Prostate gland (tissue), 2 donors: ENCODE measurements around the gene DCD.

Experiments used
- POLR2A ChIP-seq: fragments of 450-650 bp; IDR thresholded peaks from one replicate; pipeline ENCODE4 v1.6.1; 2016; ENCODE audit warnings: antibody characterized with exemption, mild to moderate bottlenecking
- POLR2AphosphoS5 ChIP-seq: sonication (generic); formaldehyde crosslinking; IDR thresholded peaks from one replicate; pipeline ENCODE4 v1.6.1; 2017; ENCODE audit warnings: antibody characterized with exemption
- TF ChIP-seq, protein P1 (sequence below), 4 experiments: fragments of 200-600 bp in 2 of 4; fragments of 450-650 bp in 2 of 4; sonication (generic) in 2 of 4; IDR thresholded peaks; 1 replicate in 3 of 4; 2 replicates in 1 of 4; pipeline ENCODE4 v1.5.1; 2016 to 2019; ENCODE audit warnings: antibody characterized with exemption in 4 of 4, mild to moderate bottlenecking in 2 of 4, moderate library complexity in 2 of 4

DNA sequence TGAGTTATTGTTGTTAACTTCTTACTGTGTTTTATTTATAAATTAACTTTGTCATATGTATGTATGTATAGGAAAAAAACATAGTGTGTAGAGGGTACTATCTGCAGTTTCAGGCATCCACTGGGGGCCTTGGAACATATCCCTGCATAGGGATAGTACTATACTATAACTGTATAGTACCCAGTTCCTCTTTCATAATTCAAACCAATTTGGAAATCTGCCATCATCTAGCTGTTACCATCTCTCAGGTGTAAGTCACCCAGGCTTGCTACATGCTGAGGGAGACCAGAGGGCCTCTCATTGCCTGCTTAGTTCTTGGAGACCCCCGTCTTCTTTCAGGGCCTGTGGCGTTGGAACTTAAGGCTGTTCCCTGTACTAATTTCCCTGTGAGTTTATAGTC is 12.9 kb upstream of the DCD start:
- TF ChIP-seq, protein P1, sequence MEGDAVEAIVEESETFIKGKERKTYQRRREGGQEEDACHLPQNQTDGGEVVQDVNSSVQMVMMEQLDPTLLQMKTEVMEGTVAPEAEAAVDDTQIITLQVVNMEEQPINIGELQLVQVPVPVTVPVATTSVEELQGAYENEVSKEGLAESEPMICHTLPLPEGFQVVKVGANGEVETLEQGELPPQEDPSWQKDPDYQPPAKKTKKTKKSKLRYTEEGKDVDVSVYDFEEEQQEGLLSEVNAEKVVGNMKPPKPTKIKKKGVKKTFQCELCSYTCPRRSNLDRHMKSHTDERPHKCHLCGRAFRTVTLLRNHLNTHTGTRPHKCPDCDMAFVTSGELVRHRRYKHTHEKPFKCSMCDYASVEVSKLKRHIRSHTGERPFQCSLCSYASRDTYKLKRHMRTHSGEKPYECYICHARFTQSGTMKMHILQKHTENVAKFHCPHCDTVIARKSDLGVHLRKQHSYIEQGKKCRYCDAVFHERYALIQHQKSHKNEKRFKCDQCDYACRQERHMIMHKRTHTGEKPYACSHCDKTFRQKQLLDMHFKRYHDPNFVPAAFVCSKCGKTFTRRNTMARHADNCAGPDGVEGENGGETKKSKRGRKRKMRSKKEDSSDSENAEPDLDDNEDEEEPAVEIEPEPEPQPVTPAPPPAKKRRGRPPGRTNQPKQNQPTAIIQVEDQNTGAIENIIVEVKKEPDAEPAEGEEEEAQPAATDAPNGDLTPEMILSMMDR (IDR thresholded peaks at IDR 0.05): no peak
- TF ChIP-seq POLR2AphosphoS5: no peak
- no peak for TF ChIP-seq POLR2A
